ACC112 (cell line): ENCODE measurements around the gene MORF4L2.

ENCODE experiments used
- H2AFZ ChIP-seq: fragments of 200-600 bp; sonication (generic); one replicate; pipeline ENCODE4 v1.6.0; 2017; ENCODE audit warnings: antibody characterized with exemption, low read length; ENCODE audit not compliant: unreplicated experiment
- H3K27ac ChIP-seq: fragments of 200-600 bp; sonication (generic); 2 replicates; pipeline ENCODE4 v1.5.1; 2014; ENCODE audit warnings: low read depth, mild to moderate bottlenecking, antibody characterized with exemption, low read length, moderate library complexity
- H3K27me3 ChIP-seq: fragments of 200-600 bp; sonication (generic); 2 replicates; pipeline ENCODE4 v1.6.1; 2014; ENCODE audit warnings: mild to moderate bottlenecking, antibody characterized with exemption, low read length, moderate library complexity, mixed read lengths; ENCODE audit not compliant: insufficient read depth
- H3K36me3 ChIP-seq: fragments of 200-600 bp; sonication (generic); 2 replicates; pipeline ENCODE4 v1.6.1; 2016; ENCODE audit warnings: mild to moderate bottlenecking, antibody characterized with exemption, low read length, moderate library complexity, mixed read lengths; ENCODE audit not compliant: insufficient read depth
- H3K4me1 ChIP-seq: fragments of 200-600 bp; sonication (generic); one replicate; pipeline ENCODE4 v1.6.1; 2016; ENCODE audit warnings: low read length, mixed read lengths; ENCODE audit not compliant: insufficient read depth, unreplicated experiment, control insufficient read depth
- H3K4me3 ChIP-seq: fragments of 200-600 bp; sonication (generic); 2 replicates; pipeline ENCODE4 v1.5.1; 2014; ENCODE audit warnings: mild to moderate bottlenecking, low read depth, low read length
- H3K79me2 ChIP-seq: fragments of 200-600 bp; sonication (generic); one replicate; pipeline ENCODE4 v1.6.0; 2016; ENCODE audit warnings: low read length; ENCODE audit not compliant: control insufficient read depth, unreplicated experiment, insufficient read depth

The MORF4L2 gene, protein sequence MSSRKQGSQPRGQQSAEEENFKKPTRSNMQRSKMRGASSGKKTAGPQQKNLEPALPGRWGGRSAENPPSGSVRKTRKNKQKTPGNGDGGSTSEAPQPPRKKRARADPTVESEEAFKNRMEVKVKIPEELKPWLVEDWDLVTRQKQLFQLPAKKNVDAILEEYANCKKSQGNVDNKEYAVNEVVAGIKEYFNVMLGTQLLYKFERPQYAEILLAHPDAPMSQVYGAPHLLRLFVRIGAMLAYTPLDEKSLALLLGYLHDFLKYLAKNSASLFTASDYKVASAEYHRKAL

DNA sequence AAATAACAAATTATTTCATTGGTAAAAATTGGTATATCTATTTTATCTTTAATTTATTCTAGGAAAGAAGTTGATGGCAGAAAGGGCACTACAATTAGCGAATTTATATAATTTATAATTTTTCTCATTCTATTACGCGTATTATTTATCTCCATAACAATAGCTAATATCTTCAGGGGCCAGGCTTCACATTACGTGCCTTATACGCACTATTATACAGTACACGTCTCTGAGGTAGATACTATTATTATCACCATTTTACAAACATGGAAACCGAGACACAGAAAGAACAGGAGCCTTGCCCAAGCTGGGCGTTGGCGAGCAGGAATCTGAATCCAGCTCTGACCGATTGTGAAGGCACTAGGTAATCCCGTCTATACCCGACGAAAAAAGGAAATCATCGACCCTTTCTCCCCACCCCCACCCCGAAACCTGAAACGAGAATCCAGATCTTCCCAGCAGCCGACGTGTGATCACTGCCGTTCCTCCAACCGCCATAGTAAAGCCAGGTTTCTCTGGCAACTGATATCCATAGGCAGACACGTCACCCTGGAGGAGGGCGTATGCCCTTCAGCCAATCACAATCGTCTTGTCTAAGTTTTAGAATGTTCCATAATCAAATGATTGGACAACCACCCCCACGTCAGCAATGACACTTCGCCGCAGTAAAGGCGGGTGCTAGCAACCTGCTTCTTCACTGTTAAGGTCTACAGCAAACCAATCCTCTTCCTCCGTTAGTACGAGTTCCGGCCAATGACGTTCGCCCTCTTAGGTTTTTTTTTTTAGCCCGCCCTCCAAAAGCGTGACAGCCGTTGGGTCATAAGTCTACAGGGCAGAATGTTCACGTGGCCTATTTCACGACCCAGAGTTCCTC is at the start of gene MORF4L2:
TSS of gene MORF4L2 (minus strand) at position 501 of the 874 bp plus-strand sequence. CDS start 9,672 bp downstream, outside the sequence.
- H3K4me1 ChIP-seq: peaks cover 31% of the 10 kb centered on the region
- peaks cover 25% of the 10 kb centered on the region for H3K36me3 ChIP-seq
- H2AFZ ChIP-seq: no peak within 1 kb of the TSS
- H3K27ac ChIP-seq: peak within 1 kb of the TSS; percentile 98
- H3K4me3 ChIP-seq: peak within 1 kb of the TSS; percentile 94
- peaks cover 36% of the 10 kb centered on the region for H3K79me2 ChIP-seq
- H3K27me3 ChIP-seq: no peaks in the 10 kb centered on the region

DNA sequence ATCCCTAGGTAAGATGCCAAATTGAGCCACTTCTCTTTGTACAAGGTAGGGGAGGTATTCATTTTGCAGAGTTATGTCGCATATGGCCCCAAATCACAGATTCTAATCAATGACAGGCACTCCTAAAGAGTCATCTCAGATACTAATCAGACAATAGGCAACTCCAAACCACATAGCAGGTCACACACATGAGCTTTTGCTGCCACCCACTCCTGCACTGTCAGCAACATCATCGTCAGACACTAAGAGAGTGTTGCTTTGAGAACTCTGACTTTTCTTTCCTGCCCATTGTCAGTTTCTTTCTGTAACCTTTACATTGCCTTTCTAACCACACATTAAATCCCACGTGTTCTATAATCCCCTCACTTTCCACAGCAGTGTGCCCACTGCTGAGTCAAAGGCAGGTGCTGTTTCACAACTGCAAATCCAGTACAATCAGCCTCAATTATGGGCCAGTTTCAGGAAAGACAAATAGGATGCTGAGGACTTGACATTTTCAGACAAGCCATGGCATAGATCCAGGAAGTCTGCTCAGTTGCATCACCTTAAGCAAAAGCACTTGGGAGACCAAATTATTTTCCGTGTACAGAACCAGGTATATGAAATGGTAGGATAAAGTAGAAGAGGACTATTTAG is 47.7 kb upstream of the MORF4L2 start:
- H3K36me3 ChIP-seq: no peaks in the 10 kb centered on the region
- H3K4me1 ChIP-seq: peaks cover 49% of the 10 kb centered on the region
- H3K27ac ChIP-seq: no peak overlapping the region; the same call in 1 of the 2 replicates
- no peaks in the 10 kb centered on the region for H3K27me3 ChIP-seq
- no peak overlapping the region for H2AFZ ChIP-seq
- no peak overlapping the region for H3K4me3 ChIP-seq
- no peaks in the 10 kb centered on the region for H3K79me2 ChIP-seq

DNA sequence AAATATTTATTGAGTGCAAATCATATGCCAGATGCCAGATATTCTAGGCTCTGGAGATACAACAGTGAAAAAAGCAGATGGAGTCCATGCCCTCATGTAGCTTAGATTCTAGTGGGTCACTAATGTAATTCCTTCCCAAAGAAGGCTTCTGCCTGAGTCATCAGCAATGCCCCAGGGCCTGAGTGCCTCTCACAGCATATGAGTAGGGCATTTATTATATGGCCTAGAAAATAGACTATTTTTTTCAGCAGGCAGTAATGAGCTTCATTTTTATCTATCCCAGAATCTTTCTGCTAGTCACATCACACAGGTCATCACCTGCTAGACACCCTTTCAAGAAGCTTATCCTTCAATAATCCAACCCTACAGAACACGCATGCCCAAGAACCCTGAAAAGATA is 46.5 kb upstream of the MORF4L2 start:
- H3K36me3 ChIP-seq: no peaks in the 10 kb centered on the region
- H2AFZ ChIP-seq: no peak overlapping the region
- no peaks in the 10 kb centered on the region for H3K79me2 ChIP-seq
- peaks cover 54% of the 10 kb centered on the region for H3K4me1 ChIP-seq
- no peaks in the 10 kb centered on the region for H3K27me3 ChIP-seq
- no peak overlapping the region; the same call in 1 of the 2 replicates for H3K27ac ChIP-seq
- no peak overlapping the region for H3K4me3 ChIP-seq

DNA sequence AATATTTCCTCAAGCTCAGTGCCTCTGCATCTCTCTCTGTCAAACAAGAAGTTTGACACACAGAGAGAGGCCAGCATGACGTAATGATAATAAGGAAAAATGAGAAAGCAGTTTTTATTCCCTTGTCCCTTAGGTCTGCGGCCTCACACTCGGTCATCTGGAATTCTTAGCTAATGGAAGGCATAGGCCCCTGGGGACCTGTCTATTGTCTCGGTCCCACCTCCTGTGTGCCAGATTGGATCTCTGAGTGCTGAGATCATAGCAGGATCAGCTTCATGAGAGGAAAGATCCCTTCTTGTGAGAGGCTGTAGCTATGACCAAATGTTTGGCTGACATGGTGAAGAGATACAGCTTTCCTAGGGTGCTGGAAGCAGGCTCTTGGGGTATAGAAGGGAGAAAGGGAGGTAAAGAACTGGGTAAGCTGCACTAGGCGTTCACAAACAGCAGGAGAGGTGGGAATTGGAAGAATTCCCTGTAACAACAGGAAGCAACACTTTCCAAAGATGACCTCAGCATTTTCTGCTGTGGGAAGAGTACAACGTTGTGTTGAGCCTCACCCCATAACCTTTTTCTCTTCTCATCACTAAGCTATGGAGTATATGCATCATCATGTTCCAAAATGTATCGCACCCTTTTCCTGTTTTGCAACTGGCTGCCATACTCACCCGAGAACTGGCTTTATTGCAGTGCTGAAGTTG is 44.4 kb upstream of the MORF4L2 start:
- H3K4me3 ChIP-seq: peak overlapping the region; percentile 56; the same call in 1 of the 2 replicates
- H3K27ac ChIP-seq: peak overlapping the region; percentile 100
- H3K36me3 ChIP-seq: no peaks in the 10 kb centered on the region
- H3K27me3 ChIP-seq: no peaks in the 10 kb centered on the region
- H3K79me2 ChIP-seq: no peaks in the 10 kb centered on the region
- peaks cover 54% of the 10 kb centered on the region for H3K4me1 ChIP-seq
- peak overlapping the region; percentile 43 for H2AFZ ChIP-seq

DNA sequence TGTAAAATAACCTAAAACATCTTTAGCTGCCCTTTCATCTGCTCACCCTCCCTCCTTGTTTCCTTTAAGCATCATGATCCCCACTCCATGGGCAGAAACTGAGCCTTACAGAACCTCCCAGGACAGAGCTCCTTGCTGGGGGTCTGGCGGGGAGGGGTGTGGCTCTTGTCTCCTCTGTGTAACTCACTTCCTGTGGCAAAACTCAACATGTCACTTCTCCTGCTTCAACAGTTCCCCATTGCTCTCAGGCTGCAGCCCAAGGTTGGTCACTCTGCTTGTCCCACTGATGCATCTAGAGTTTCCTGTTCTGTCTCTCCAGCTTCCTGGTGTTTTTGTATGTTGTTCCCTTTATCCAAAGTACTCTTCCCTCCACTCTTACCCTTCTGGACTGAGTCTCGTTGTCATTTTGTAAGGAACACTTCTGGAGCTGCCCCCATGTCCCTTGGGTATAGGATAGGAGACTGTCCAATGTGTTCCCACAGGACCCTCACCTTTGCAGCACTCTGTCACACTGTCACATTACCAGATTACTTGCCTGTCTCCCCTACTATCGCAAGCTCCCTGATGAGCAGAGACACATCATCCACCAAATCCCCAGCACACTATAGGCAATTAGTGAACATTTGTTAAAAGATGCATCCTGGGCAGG is 43.8 kb upstream of the MORF4L2 start:
- Histone ChIP-seq H3K36me3 (no peaks in the 10 kb centered on the region), H3K4me1 (peaks cover 54% of the 10 kb centered on the region), H3K4me3 (peak overlapping the region; percentile 56; the same call in 1 of the 2 replicates), H2AFZ (no peak overlapping the region), H3K27ac (peak overlapping the region; percentile 100), H3K27me3 (no peaks in the 10 kb centered on the region), H3K79me2 (no peaks in the 10 kb centered on the region)

DNA sequence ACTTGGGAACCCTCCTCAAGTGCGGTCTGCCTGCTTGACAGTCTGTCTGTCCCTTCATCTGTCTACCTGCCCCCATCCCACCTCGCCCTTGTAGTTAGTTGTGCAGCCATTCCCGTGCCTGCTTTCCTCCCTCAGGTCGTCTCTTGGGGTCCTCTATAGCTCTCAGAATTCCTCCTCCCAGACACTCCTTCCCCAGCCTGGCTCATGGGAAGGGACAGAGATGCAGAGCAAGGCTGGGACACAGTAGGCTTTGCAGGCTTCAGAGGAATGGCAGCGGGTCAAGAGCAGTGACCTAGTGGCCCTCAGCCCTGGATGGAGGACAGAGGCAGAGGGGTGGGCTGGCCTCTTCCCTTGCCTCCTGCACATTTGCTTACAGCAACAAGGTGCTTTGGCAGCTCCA is 42.5 kb upstream of the MORF4L2 start:
- no peak overlapping the region for H2AFZ ChIP-seq
- H3K4me3 ChIP-seq: no peak overlapping the region
- no peaks in the 10 kb centered on the region for H3K27me3 ChIP-seq
- no peaks in the 10 kb centered on the region for H3K36me3 ChIP-seq
- H3K79me2 ChIP-seq: no peaks in the 10 kb centered on the region
- peak overlapping the region; percentile 100; the same call in 1 of the 2 replicates for H3K27ac ChIP-seq
- H3K4me1 ChIP-seq: peaks cover 46% of the 10 kb centered on the region

DNA sequence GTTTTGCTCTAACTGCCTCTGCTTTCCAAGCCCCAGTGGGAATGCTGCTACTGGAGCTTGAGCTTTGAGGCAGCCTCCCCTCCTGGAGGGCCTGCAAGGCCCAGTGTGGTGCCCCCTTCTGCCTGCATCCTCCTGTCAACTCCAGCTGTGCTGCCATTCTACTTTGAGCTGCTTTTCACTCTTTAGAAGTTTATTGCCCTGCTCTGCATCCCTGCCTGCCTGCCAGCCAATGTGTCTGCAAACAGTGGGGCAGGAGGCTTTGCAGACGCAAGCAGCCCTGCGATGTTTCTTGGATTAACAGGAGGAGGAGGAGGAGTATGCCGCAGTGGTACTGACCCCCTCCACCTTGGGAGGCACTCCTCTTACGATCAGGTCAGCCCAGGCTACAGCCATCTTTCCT is 40.6 kb upstream of the MORF4L2 start:
- Histone ChIP-seq H3K36me3 (no peaks in the 10 kb centered on the region), H2AFZ (no peak overlapping the region), H3K79me2 (no peaks in the 10 kb centered on the region), H3K4me1 (peaks cover 37% of the 10 kb centered on the region), H3K4me3 (no peak overlapping the region), H3K27me3 (no peaks in the 10 kb centered on the region), H3K27ac (no peak overlapping the region)

DNA sequence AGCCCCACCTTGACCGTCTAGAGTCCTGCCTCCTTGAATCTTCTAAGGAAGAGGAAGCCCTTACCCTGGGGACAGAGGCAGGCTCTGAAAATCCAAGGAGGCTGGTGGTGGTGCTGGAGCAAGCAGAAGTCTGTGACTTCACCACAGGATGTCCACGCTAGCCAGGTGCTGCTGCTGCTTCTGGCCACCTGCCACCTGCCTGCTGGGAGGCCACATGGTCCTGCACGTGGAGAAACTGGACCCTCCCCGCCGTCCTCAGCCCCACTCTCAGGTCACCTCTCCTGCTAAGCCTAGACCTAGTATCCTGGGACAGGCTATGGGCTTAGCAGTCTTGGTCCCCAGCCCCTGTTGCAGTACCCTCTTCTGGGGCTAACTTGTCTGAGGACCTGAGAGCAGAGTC is 40.0 kb upstream of the MORF4L2 start:
- peaks cover 30% of the 10 kb centered on the region for H3K4me1 ChIP-seq
- no peaks in the 10 kb centered on the region for H3K79me2 ChIP-seq
- no peaks in the 10 kb centered on the region for H3K27me3 ChIP-seq
- H3K4me3 ChIP-seq: no peak overlapping the region
- no peaks in the 10 kb centered on the region for H3K36me3 ChIP-seq
- no peak overlapping the region for H2AFZ ChIP-seq
- H3K27ac ChIP-seq: no peak overlapping the region

DNA sequence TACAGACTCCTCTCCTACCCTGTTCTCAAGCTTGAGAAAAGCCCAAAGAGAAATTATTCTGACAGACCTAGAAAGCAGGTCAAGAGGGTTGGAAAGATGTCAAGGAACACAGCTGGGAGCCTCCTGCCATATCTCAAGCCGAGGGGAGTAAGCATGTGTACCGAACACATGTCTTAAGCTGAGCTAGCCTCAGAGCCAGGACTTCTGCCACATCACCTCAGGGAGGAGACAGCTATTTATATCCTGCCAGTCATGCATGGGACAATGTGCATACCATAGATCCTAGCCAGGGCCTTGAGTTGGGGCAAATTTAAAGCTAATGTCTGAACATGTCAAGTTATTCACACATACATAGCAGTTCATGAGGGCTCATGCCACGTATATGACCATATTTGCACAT is 36.0 kb upstream of the MORF4L2 start:
- Histone ChIP-seq H3K4me3 (no peak overlapping the region), H3K79me2 (no peaks in the 10 kb centered on the region), H3K4me1 (peaks cover 3% of the 10 kb centered on the region), H3K27ac (no peak overlapping the region), H3K36me3 (no peaks in the 10 kb centered on the region), H2AFZ (no peak overlapping the region), H3K27me3 (no peaks in the 10 kb centered on the region)

DNA sequence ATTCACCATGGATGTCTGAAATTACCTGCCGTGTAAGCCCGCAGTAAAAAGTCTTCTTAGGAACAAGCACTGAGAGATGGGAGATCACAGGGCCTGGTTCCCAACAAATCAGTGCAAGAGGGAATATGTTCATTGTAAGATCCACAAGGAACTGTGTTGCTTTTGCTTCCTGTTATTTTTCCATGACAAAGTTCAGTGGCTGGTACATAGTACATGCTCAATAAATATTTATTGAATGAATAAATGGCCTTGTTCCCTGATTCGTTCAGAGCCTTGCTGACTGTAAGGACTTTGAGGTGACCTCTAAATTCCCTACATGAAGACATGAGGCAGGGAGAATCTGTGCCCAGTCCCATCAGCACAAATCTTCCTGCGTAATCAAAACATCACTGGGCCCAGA is 31.6 kb upstream of the MORF4L2 start:
- Histone ChIP-seq H3K4me1 (peaks cover 15% of the 10 kb centered on the region), H3K4me3 (no peak overlapping the region), H3K27ac (peak overlapping the region; percentile 86), H2AFZ (no peak overlapping the region), H3K79me2 (no peaks in the 10 kb centered on the region), H3K27me3 (no peaks in the 10 kb centered on the region), H3K36me3 (no peaks in the 10 kb centered on the region)
